HG03432 (cell line): ENCODE measurements around the gene OR5L2.
"Not testable (repeated sequence)": the region's sequence is repeated elsewhere in the genome, so short reads cannot be mapped to it uniquely, and the experiment has no call there.

ENCODE experiments used
- ATAC-seq: cut with Tn5 transposase; IDR thresholded peaks from one replicate; pipeline ENCODE4 v1.9.1; 2021; ENCODE audit warnings: mild to moderate bottlenecking, moderate library complexity; ENCODE audit not compliant: unreplicated experiment

Gene OR5L2

DNA sequence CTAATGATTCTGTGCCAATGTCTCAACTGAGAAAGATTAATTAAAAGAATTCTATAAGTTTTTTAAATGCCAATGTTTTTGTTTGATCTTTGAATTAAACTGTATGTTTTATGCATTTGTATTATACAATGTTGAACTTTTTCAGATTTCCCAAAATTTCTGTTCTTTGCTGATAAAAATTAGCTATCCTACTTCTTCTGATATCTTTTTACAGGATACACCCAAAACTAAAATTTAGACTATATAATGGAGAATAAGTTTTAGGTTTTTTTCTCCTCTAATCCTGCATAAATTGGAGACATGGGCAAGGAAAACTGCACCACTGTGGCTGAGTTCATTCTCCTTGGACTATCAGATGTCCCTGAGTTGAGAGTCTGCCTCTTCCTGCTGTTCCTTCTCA is at the start of gene OR5L2:
TSS of gene OR5L2 (plus strand) at position 301 of the 400 bp plus-strand sequence. CDS start at position 301, 0 bp downstream.
- no peak for ATAC-seq

DNA sequence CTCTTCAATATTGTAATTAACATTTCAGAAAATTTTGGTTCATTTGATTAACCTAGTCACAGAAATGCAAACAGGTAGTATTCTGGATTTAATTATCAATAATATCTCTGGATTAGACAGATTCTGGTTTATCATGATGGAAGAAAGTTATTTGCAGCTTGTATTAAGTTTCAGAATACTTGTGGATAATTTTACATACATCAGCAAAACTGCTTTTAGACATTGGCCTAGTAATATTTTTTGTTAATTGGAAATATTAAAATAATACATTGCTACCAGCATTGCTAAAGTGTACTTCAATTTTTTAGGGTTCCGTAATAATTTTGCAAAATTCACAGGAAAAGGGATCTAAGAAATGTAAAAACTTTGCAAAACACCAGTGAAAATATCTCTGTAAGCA is 35.4 kb upstream of the OR5L2 start:
- no peak for ATAC-seq

GRCh38 chr11:55793321-55793720 is 33.7 kb upstream of the OR5L2 start:
- no peak for ATAC-seq

- no peak for ATAC-seq
Observed at GRCh38 chr11:55795256-55795655, 31.8 kb upstream of the OR5L2 start, which contains the start of gene OR5D14. Gene OR5D14, plus strand, starts transcription at chr11:55795556. Its CDS starts 0 bp downstream, at chr11:55795556.

DNA sequence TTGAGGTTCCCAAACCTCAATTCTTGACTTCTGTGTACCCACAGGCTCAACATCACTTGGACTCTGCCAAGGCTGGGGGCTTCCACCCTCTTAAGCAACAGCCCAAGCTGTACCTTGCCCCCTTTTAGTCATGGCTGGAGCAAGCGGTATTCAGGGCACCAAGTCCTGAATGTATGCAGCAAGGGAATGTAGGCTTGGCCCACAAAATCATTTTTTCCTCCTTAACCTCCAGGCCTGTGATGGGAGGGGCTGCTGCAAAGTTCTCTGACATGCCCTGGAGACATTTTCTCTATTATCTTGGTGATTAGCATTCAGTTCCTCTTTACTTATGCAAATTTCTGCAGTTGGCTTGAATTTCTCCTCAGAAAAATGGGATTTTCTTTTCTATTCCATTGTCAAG is 20.8 kb upstream of the OR5L2 start:
- no peak for ATAC-seq

- no peak for ATAC-seq
Observed at GRCh38 chr11:55811067-55811466, 16.0 kb upstream of the OR5L2 start, which contains the start of gene OR5L1. Gene OR5L1, plus strand, starts transcription at chr11:55811367. Its CDS starts 100 bp downstream, at chr11:55811467.

- ATAC-seq, result no peak
Observed at GRCh38 chr11:55819330-55819729, 7.7 kb upstream of the OR5L2 start, which contains the start of gene OR5D18. Gene OR5D18, plus strand, starts transcription at chr11:55819630. Its CDS starts 0 bp downstream, at chr11:55819630.

- ATAC-seq, result no peak
Observed at GRCh38 chr11:55838452-55838851, 11.4 kb downstream of the OR5L2 start, which contains the start of gene OR5D16. Gene OR5D16, plus strand, starts transcription at chr11:55838752. Its CDS starts 0 bp downstream, at chr11:55838752.

DNA sequence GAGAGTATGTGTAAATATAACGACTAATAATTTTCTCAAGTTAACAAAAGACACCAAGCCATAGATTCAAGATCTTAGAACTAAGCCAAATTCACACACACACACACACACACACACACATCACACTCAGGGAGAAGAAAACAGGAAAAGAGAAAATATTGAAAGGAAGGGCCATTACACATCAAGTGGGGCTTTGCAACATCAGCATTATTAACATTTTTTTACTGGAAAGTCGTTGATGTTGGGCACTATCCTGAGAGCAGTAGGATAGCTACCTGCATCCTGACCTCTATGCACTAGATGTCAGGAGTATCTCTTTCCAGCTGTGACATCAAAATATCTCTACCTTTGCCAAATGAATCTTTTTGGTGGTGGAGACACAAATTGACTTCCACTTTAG is 20.4 kb downstream of the OR5L2 start:
- no peak for ATAC-seq

- ATAC-seq, result no peak
Observed at GRCh38 chr11:55849037-55849436, 22.0 kb downstream of the OR5L2 start.

- no peak for ATAC-seq
Observed at GRCh38 chr11:55852141-55852540, 25.1 kb downstream of the OR5L2 start.

- ATAC-seq, result peak; percentile 59
Observed at GRCh38 chr11:55854704-55855103, 27.7 kb downstream of the OR5L2 start.

- ATAC-seq, result not testable (repeated sequence)
Observed at GRCh38 chr11:55867354-55867753, 40.3 kb downstream of the OR5L2 start.

DNA sequence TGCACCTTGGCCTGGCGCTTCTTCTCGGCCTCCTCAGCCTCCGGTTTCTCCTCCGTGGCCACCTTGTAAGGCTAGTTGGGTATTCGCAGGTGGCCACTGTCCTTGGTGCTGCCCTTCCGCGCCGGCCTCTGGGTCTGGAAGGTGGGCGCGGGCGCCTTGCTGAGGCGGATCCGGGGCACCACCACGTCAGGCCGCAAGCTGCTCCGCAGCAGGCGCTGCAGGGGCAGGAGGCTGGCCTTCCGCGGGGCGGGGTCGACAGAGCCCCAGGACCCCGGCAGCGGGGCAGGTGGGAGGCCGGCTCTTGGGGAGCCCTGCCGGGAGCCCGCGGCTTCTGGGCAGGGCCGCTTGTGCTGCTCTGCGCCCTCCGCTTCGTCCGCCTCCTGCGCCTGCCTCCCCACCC is 45.7 kb downstream of the OR5L2 start:
- ATAC-seq, result not testable (repeated sequence)

- ATAC-seq, result not testable (repeated sequence)
Observed at GRCh38 chr11:55873146-55873545, 46.1 kb downstream of the OR5L2 start.
